ENCODE data around the gene DISP3. TPM values are rescaled to one million over a fixed set of nuclear protein-coding genes. Genes with fewer than 3 reads are reported as not detected.

The DISP3 gene
- total and polyA plus RNA-seq, 9 of the 15 experiments (the other 6 are each of a cell fraction or from before 2014, with no cell fraction given): 0.03 to 0.19 (median 0.15) TPM; not detected in 5

GRCh38 chr1:11449100-11449403 is 29.9 kb upstream of the DISP3 start (continued):
- no peak for TF ChIP-seq NFIX (CRISPR knock-in tag; IDR thresholded peaks at IDR 0.05; ENCODE audit: low read depth)
- no peak for TF ChIP-seq ARID1B (IDR thresholded peaks at IDR 0.05)
- no peak for TF ChIP-seq POLR2G (IDR thresholded peaks at IDR 0.05; ENCODE audit: low read depth, low read length)
- no peak for TF ChIP-seq BMI1 (IDR thresholded peaks at IDR 0.05; ENCODE audit: low read length)

GRCh38 chr1:11450310-11450709 is 28.6 kb upstream of the DISP3 start:
- ChIA-PET CTCF (ENCODE audit: low intra/inter-chr PET ratio) (no interaction called here), POLR2A (interaction anchor here (0.7 kb wide), 1 partner anchor 10 kb away, joined by 3 read pairs; no protein-coding TSS in a partner anchor)
- H3K4me1 ChIP-seq (replicated peaks in 1 of 2; ENCODE audit: control insufficient read depth in 2 of 2, insufficient read depth in 2 of 2, low read length in 2 of 2): peaks cover 3 to 6% of the 10 kb centered on the region in 2 experiments; a peak in 2 of 5 replicates
- DNase-seq (ENCODE audit: extremely low read depth in 1 of 4, low spot score in 3 of 4) (no peak), ATAC-seq (no peak), FAIRE-seq (no peak)
- H3K9me1 ChIP-seq (ENCODE audit: control insufficient read depth, insufficient read depth, low read length): no peaks in the 10 kb centered on the region
- no peaks in the 10 kb centered on the region for H3K9me3 ChIP-seq (replicated peaks; ENCODE audit: control insufficient read depth, insufficient read depth, low read depth, low read length)
- H3K36me3 ChIP-seq (ENCODE audit: control insufficient read depth, insufficient read depth, low read length): no peaks in the 10 kb centered on the region
- H3K27me3 ChIP-seq (ENCODE audit: control insufficient read depth in 2 of 2, insufficient read depth in 2 of 2, low read length in 2 of 2): peaks cover 32 to 87% of the 10 kb centered on the region in 2 experiments; a peak in 4 of 5 replicates
- H2AFZ ChIP-seq (ENCODE audit: low read depth, low read length): no peak overlapping the region
- no peak overlapping the region for H3K4me3 ChIP-seq
- H4K20me1 ChIP-seq (replicated peaks; ENCODE audit: control insufficient read depth, insufficient read depth, low read length): peaks cover 11% of the 10 kb centered on the region
- BruUV-seq (replicated peaks): no TSS peak
- in situ Hi-C loops (cut with MboI) (no loop called here), intact Hi-C loops (cut with micrococcal nuclease) (no loop called here)
- 0% methylated on average over 5 of the region's 5 CpGs for WGBS (ENCODE audit: insufficient coverage, low coverage, missing lambda C conversion rate)
- H3K4me2 ChIP-seq (ENCODE audit: insufficient read depth, low read length): no peak overlapping the region
- H3K27ac ChIP-seq (ENCODE audit: extremely low read depth, low read depth, low read length): no peak overlapping the region
- no peaks in the 10 kb centered on the region for H3K79me2 ChIP-seq (ENCODE audit: control insufficient read depth, insufficient read depth, low read length)
- TF ChIP-seq NONO (IDR thresholded peaks at IDR 0.05; ENCODE audit: low read depth in 2 of 2, low read length in 1 of 2) (no peak), NR4A1 (CRISPR knock-in tag; IDR thresholded peaks at IDR 0.05) (no peak), NR4A1 (tag; IDR thresholded peaks at IDR 0.05) (no peak), EZH2 (IDR thresholded peaks at IDR 0.05; ENCODE audit: borderline replicate concordance, low read depth, low read length) (no peak), PHF21A (IDR thresholded peaks at IDR 0.05; ENCODE audit: borderline replicate concordance, low read depth) (no peak), ZFP36 (IDR thresholded peaks at IDR 0.05; ENCODE audit: low read depth, low read length, partially characterized antibody) (peak; percentile 74), RBM25 (IDR thresholded peaks at IDR 0.05; ENCODE audit: low read depth, low read length, severe bottlenecking) (peak; percentile 26), SNRNP70 (optimal IDR thresholded peaks at IDR 0.05; ENCODE audit: low read depth, low read length) (no peak), HLTF (IDR thresholded peaks at IDR 0.05) (no peak)
- TF ChIP-seq, protein P1, sequence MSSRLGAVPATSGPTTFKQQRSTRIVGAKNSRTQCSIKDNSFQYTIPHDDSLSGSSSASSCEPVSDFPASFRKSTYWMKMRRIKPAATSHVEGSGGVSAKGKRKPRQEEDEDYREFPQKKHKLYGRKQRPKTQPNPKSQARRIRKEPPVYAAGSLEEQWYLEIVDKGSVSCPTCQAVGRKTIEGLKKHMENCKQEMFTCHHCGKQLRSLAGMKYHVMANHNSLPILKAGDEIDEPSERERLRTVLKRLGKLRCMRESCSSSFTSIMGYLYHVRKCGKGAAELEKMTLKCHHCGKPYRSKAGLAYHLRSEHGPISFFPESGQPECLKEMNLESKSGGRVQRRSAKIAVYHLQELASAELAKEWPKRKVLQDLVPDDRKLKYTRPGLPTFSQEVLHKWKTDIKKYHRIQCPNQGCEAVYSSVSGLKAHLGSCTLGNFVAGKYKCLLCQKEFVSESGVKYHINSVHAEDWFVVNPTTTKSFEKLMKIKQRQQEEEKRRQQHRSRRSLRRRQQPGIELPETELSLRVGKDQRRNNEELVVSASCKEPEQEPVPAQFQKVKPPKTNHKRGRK (tag; IDR thresholded peaks at IDR 0.05): no peak
- H3K9ac ChIP-seq (ENCODE audit: insufficient read depth in 1 of 2, low read depth in 2 of 2, low read length in 2 of 2): no peak overlapping the region
